ENCODE results near the gene KIAA0319L. TPM values are rescaled to one million over a fixed set of nuclear protein-coding genes. Genes with fewer than 3 reads are reported as not detected.

KIAA0319L gene
- total RNA-seq, 2 donors from 2014 or later, result 53.2 to 66.0 TPM

GRCh38 chr1:35454616-35455015 lies 102.6 kb downstream of the KIAA0319L start:
- Histone ChIP-seq H3K4me3 (no peak overlapping the region), H3K27ac (no peak overlapping the region), H3K9me3 (no peaks in the 10 kb centered on the region), H3K27me3 (no peaks in the 10 kb centered on the region), H3K9ac (ENCODE audit: low read depth in 2 of 2, low read length in 2 of 2) (no peak overlapping the region), H3K36me3 (peaks cover 6% of the 10 kb centered on the region), H3K4me1 (no peaks in the 10 kb centered on the region)
- DNase-seq, result no peak
- intact Hi-C loops (cut with DNase I), result loop anchor here (10.0 kb wide), 1 partner anchor 270 kb away; no protein-coding TSS in a partner anchor
- TF ChIP-seq, protein P1, sequence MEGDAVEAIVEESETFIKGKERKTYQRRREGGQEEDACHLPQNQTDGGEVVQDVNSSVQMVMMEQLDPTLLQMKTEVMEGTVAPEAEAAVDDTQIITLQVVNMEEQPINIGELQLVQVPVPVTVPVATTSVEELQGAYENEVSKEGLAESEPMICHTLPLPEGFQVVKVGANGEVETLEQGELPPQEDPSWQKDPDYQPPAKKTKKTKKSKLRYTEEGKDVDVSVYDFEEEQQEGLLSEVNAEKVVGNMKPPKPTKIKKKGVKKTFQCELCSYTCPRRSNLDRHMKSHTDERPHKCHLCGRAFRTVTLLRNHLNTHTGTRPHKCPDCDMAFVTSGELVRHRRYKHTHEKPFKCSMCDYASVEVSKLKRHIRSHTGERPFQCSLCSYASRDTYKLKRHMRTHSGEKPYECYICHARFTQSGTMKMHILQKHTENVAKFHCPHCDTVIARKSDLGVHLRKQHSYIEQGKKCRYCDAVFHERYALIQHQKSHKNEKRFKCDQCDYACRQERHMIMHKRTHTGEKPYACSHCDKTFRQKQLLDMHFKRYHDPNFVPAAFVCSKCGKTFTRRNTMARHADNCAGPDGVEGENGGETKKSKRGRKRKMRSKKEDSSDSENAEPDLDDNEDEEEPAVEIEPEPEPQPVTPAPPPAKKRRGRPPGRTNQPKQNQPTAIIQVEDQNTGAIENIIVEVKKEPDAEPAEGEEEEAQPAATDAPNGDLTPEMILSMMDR (IDR thresholded peaks at IDR 0.05), result no peak

- no peak overlapping the region for H3K9ac ChIP-seq (ENCODE audit: low read depth in 2 of 2, low read length in 2 of 2)
- peaks cover 11% of the 10 kb centered on the region for H3K36me3 ChIP-seq
- no peak for DNase-seq
- no peaks in the 10 kb centered on the region for H3K27me3 ChIP-seq
- no peaks in the 10 kb centered on the region for H3K9me3 ChIP-seq
- no peak overlapping the region for H3K4me3 ChIP-seq
- H3K27ac ChIP-seq, result no peak overlapping the region
- TF ChIP-seq, protein P1 (IDR thresholded peaks at IDR 0.05), result no peak
- intact Hi-C loops (cut with DNase I), result loop anchor here (10.0 kb wide), 1 partner anchor 271 kb away; no protein-coding TSS in a partner anchor
- H3K4me1 ChIP-seq, result no peaks in the 10 kb centered on the region
Measured at GRCh38 chr1:35454176-35454575, 103.0 kb downstream of the KIAA0319L start.

GRCh38 chr1:35453031-35453430 lies 104.2 kb downstream of the KIAA0319L start:
- Histone ChIP-seq H3K36me3 (peaks cover 11% of the 10 kb centered on the region), H3K9me3 (no peaks in the 10 kb centered on the region), H3K4me1 (no peaks in the 10 kb centered on the region), H3K27me3 (no peaks in the 10 kb centered on the region), H3K9ac (ENCODE audit: low read depth in 2 of 2, low read length in 2 of 2) (no peak overlapping the region), H3K4me3 (no peak overlapping the region), H3K27ac (no peak overlapping the region)
- intact Hi-C loops (cut with DNase I), result loop anchor here (10.0 kb wide), 1 partner anchor 272 kb away; no protein-coding TSS in a partner anchor
- TF ChIP-seq, protein P1 (IDR thresholded peaks at IDR 0.05), result no peak
- no peak for DNase-seq

- TF ChIP-seq, protein P1 (IDR thresholded peaks at IDR 0.05), result no peak
- H3K4me1 ChIP-seq, result no peaks in the 10 kb centered on the region
- H3K36me3 ChIP-seq, result peaks cover 15% of the 10 kb centered on the region
- H3K9ac ChIP-seq (ENCODE audit: low read depth in 2 of 2, low read length in 2 of 2), result no peak overlapping the region
- H3K9me3 ChIP-seq, result no peaks in the 10 kb centered on the region
- no peak overlapping the region for H3K4me3 ChIP-seq
- intact Hi-C loops (cut with DNase I), result loop anchor here (1.0 to 10.0 kb wide), 2 partner anchors 112 to 273 kb away; no protein-coding TSS in a partner anchor
- H3K27ac ChIP-seq, result no peak overlapping the region
- no peaks in the 10 kb centered on the region for H3K27me3 ChIP-seq
- peak; percentile 24 for DNase-seq
Measured at GRCh38 chr1:35452106-35452774, 105.0 kb downstream of the KIAA0319L start.

GRCh38 chr1:35451125-35451528 lies 106.1 kb downstream of the KIAA0319L start:
- DNase-seq, result peak; percentile 79
- intact Hi-C loops (cut with DNase I), result loop anchor here (10.0 kb wide), 1 partner anchor 274 kb away; no protein-coding TSS in a partner anchor
- Histone ChIP-seq H3K27ac (no peak overlapping the region), H3K27me3 (no peaks in the 10 kb centered on the region), H3K36me3 (peaks cover 15% of the 10 kb centered on the region), H3K4me3 (no peak overlapping the region), H3K4me1 (no peaks in the 10 kb centered on the region), H3K9me3 (no peaks in the 10 kb centered on the region), H3K9ac (ENCODE audit: low read depth in 2 of 2, low read length in 2 of 2) (no peak overlapping the region)
- TF ChIP-seq, protein P1 (IDR thresholded peaks at IDR 0.05), result peak; percentile 80

Data from colonic mucosa (tissue), 4 donors.